Renal cortex interstitium (tissue), 11 donors: ENCODE results near the gene MILR1. TPM values are rescaled to one million over a fixed set of nuclear protein-coding genes. Genes with fewer than 3 reads are reported as not detected.
"Not testable (repeated sequence)": the region's sequence is repeated elsewhere in the genome, so short reads cannot be mapped to it uniquely, and the experiment has no call there.

Experiments
- DNase-seq, 11 donors: peaks; one replicate each; pipeline ENCODE4 v3.0.0-alpha.2; 2013; ENCODE audit warnings: low read depth in 9 of 11, low spot score in 4 of 11; ENCODE audit errors: extremely low read depth in 1 of 11
- polyA plus RNA-seq, 3 donors: library from polyadenylated mRNA; unstranded; fragments of 120-200 nt; gene quantifications; one replicate each; pipeline ENCODE4 v1.2.1, GENCODE V29; 2013; ENCODE audit not compliant: insufficient read length in 3 of 3

The MILR1 gene
- polyA plus RNA-seq, 3 donors = 2.9 to 3.0 (median 2.9) TPM

DNA sequence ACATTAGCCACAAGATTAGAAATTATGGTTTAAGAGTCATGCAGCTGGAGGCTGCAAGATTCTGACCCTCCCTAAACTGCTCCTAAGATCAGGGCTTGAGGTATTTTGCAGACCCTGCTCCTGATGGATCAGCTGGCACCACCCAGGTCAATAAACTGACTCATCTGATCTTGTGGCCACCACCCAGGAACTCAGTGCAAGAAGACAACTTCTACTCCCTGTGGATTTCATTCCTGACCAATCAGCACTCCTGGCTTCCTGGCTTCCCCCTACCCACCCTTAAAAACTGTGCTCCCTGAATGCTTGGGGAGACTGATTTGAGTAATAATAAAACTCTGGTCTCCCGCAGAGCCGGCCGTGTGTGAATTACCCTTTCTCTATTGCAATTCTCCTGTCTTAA is 25.0 kb upstream of the MILR1 start:
- no peak for DNase-seq

DNA sequence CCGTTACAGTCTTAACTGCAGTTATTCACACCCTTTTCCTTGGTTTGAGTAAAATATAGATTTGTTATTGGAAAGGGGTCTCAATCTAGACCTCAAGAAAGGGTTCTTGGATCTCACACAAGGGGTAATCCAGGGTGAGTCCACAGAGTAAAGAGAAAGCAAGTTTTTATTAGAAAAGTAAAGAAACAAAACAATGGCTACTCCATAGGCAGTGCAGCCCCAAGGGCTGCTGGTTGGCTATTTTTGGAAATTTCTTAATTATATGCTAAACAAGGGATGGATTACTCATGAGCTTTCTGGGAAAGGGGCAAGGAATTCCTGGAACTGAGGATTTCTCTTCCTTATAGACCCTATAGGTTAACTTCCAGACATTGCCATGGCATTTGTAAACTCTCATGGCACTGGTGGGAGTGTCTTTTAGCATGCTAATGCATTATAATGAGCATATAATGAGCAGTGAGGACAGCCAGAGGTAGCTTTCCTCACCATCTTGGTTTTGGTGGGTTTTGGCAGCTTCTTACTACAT is 24.5 kb upstream of the MILR1 start:
- no peak for DNase-seq

DNA sequence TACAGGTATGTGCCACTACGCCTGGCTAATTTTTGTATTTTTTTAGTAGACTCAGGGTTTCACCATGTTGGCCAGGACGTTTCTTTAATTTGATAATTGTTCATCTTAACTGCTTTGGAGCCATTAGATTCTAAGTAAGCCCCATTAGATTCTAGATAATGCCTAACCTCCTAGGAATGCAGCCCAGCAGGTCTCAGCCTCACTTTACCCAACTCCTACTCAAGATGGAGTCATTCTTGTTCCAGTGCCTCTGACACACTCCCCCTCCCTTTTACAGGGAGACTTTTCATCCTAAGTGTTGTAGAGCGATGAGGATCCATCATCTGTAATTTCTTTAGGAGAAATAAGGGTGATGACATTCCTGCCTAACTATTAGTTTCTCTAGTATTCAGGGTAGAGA is 23.7 kb upstream of the MILR1 start:
- no peak for DNase-seq

- no peak for DNase-seq
Observed at GRCh38 chr17:64426596-64426995, 22.3 kb upstream of the MILR1 start.

GRCh38 chr17:64428406-64428805 is 20.5 kb upstream of the MILR1 start:
- no peak for DNase-seq

- DNase-seq = not testable (repeated sequence)
Observed at GRCh38 chr17:64430036-64430435, 18.9 kb upstream of the MILR1 start.

- no peak for DNase-seq
Observed at GRCh38 chr17:64431534-64431933, 17.4 kb upstream of the MILR1 start.

DNA sequence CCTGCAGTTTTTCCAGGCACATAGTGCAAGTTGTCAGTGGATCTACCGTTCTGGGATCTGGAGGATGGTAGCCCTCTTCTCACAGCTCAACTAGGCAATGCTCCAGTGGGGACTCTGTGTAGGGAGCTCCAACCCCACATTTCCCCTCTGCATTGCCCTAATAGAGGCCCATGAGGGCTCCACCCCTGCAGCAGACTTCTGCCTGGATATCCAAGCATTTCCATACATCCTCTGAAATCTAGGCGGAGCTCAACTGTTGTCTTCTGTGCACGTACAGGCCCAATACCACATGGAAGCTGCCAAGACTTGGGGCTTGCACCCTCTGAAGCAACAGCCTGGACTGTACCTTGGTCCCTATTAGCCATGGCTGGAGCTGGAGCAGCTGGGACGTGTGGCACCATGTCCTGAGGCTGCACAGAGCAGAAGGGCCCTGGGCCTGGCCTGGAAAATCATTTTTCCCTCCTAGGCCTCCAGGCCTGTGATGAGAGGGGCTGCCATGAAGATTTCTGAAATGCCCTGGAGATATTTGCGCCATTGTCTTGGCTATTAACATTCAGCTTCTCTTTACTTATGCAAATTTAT is 10.9 kb upstream of the MILR1 start:
- DNase-seq = no peak

DNA sequence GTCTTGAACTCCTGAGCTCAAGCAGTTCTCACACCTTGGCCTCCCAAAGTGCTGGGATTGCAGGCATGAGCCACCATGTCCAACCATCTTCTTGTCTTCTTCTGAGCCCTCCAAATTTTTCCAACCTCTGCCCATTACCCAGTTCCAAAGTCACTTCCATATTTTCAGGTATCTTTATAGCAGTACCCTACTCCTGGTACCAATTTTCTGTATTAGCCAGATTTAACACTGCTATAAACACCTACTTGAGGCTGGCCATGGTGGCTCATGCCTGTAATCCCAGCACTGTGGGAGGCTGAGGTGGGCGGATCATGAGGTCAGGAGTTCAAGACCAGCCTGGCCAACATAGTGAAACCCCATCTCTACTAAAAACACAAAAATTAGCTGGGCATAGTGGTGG is 9.4 kb upstream of the MILR1 start:
- DNase-seq = not testable (repeated sequence)

- DNase-seq = no peak
Observed at GRCh38 chr17:64439956-64440355, 9.0 kb upstream of the MILR1 start.

DNA sequence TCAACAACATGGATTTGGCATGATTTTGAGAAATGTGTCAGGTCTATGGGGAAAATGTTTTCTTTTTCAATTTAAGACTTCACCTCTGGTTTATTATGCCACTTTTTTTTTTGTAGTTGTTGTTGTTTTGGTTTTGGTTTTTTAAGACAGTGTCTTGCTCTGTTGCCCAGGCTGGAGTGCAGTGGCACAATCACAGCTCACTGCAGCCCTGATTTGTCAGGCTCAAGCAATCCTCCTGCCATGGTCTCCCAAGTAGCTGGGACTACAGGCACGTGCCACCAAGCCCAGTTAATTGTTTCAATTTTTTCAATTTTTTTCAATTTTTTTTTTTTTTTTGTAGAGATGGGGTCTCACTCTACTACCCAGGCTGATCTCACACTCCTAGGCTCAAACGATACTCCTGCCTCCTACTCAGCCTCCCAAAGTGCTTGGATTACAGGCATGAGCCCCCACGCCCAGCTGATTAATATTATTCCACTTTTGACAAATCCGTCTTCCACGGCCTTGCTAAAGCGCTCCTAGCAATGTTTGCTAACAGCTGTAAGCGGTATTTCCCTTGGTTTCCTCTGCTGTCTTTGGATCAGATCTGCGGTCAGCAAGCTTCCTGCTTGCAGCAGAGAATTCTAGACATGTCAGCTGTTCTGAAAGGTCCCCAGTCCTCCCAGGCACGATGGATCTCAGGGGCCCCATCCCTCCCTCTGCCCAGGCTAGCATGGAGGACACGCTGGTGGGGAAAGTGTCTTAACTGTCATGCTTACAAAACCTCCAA is 7.0 kb upstream of the MILR1 start:
- peak in 3 of 11 donors; percentile 14 to 32 (median 27) for DNase-seq

DNA sequence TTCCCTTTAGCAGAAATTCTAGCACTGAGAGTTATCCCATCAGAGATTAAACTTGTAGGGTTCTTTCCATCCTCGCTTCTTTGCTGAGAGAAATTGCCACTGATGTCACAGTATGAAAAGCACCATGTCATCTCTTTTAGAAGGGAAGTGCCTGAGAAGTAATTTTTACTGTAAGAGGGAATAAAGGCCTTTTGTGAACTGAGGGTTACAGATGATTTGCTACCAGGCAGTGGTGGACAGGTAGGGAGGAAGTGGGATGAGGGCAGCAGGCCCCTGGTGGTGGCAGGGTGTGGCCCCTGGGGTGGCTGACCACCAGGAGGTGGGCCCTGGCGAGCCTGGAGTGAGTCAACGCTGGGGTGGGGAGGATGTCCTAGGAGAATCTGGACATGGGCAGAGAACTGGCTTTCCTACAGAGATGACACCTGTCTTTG is 6.4 kb upstream of the MILR1 start:
- no peak for DNase-seq

DNA sequence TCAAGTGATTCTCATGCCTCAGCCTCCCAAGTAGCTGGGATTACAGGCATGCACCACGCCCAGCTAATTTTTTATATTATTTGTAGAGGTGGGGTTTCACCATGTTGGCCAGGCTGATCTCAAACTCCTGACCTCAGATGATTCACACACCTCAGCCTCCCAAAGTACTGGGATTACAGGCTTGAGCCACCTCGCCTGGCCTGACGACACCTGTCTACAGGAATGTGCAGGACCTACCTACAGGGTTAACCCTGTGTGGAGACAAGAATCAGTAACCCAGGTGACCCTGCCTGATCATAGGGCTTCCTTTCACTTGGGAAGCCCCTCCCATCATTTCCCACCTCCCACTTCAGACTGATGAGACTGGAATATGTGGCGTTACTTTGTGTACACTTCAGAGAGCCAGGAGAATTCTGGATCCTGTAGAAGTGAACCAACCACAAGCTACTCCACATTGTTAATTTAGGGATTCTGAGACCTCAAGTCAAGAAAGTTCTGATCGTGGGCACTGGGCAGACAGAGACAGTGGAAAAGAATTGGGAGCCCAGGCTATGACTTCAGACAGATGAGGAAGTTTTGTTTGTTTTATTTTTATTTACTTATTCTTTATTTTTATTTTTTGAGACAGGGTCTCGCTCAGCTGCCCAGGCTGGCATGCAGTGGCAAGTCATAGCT is 5.7 kb upstream of the MILR1 start:
- no peak for DNase-seq

DNA sequence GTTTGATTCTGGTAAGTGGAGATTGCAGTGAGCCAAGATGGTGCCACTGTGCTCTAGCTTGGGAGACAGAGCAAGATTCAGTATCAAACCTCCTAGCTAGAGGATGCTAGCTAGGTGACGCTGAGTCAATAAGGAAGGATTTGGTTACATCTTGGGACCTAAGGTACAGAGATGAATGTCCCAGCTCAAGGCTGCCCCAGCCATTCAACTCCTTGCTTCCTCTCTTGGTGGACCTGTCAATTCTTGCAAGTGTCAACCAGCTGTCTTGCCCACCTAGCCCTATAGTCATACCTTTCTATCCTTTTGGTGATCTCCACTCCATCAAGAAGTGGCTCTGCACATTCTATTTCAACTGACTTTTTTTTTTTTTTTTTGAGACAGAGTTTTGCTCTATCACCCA is 1.4 kb upstream of the MILR1 start:
- no peak for DNase-seq

- DNase-seq = no peak
Observed at GRCh38 chr17:64449545-64449944, 630 bp downstream of the MILR1 start.

- DNase-seq = no peak
Observed at GRCh38 chr17:64455993-64456885, 7.3 kb downstream of the MILR1 start.

GRCh38 chr17:64457156-64457555 is 8.2 kb downstream of the MILR1 start:
- no peak for DNase-seq

GRCh38 chr17:64458756-64459155 is 9.8 kb downstream of the MILR1 start:
- DNase-seq = no peak

GRCh38 chr17:64459284-64459747 is 10.4 kb downstream of the MILR1 start:
- no peak for DNase-seq
